WERI-Rb-1 (cell line): ENCODE data around the gene STAB2.

Experiments used
- DNase-seq: peaks from one replicate; pipeline ENCODE4 v3.0.0-alpha.2; 2020
- H3K27ac ChIP-seq: fragments of 250-450 bp; sonication (Bioruptor Pico); 2 replicates; pipeline ENCODE4 v1.5.1; 2020; ENCODE audit warnings: mild to moderate bottlenecking, moderate library complexity
- H3K27me3 ChIP-seq: fragments of 250-450 bp; sonication (Bioruptor Pico); 2 replicates; pipeline ENCODE4 v1.5.1; 2021; ENCODE audit warnings: mild to moderate bottlenecking, low read depth, moderate library complexity; ENCODE audit not compliant: insufficient read depth, severe bottlenecking
- H3K36me3 ChIP-seq: fragments of 250-450 bp; sonication (Bioruptor Pico); 2 replicates; pipeline ENCODE4 v1.5.1; 2020; ENCODE audit warnings: mild to moderate bottlenecking, moderate library complexity
- H3K4me3 ChIP-seq: 2 replicates; pipeline ENCODE4 v1.5.1; 2011; ENCODE audit warnings: low read depth, mild to moderate bottlenecking, control low read depth, low read length
- H3K9me3 ChIP-seq: fragments of 250-450 bp; sonication (Bioruptor Pico); 2 replicates; pipeline ENCODE4 v1.5.1; 2021; ENCODE audit warnings: mild to moderate bottlenecking, moderate library complexity; ENCODE audit not compliant: severe bottlenecking
- TF ChIP-seq, protein P1 (sequence below): IDR thresholded peaks from 2 replicates; pipeline ENCODE4 v1.5.1; 2011; ENCODE audit warnings: low read depth, mild to moderate bottlenecking, control low read depth, inconsistent platforms, low read length

Gene STAB2

GRCh38 chr12:103547929-103548328 lies 39.1 kb upstream of the STAB2 start:
- H3K36me3 ChIP-seq: no peaks in the 10 kb centered on the region
- peak; percentile 51 for DNase-seq
- H3K9me3 ChIP-seq: peaks cover 5% of the 10 kb centered on the region
- no peak overlapping the region for H3K4me3 ChIP-seq
- H3K27ac ChIP-seq: no peak overlapping the region
- H3K27me3 ChIP-seq: no peaks in the 10 kb centered on the region
- TF ChIP-seq, protein P1, sequence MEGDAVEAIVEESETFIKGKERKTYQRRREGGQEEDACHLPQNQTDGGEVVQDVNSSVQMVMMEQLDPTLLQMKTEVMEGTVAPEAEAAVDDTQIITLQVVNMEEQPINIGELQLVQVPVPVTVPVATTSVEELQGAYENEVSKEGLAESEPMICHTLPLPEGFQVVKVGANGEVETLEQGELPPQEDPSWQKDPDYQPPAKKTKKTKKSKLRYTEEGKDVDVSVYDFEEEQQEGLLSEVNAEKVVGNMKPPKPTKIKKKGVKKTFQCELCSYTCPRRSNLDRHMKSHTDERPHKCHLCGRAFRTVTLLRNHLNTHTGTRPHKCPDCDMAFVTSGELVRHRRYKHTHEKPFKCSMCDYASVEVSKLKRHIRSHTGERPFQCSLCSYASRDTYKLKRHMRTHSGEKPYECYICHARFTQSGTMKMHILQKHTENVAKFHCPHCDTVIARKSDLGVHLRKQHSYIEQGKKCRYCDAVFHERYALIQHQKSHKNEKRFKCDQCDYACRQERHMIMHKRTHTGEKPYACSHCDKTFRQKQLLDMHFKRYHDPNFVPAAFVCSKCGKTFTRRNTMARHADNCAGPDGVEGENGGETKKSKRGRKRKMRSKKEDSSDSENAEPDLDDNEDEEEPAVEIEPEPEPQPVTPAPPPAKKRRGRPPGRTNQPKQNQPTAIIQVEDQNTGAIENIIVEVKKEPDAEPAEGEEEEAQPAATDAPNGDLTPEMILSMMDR: peak; percentile 42; the same call in 1 of the 2 replicates

- Histone ChIP-seq H3K27ac (no peak overlapping the region), H3K27me3 (no peaks in the 10 kb centered on the region), H3K9me3 (peaks cover 5% of the 10 kb centered on the region), H3K36me3 (no peaks in the 10 kb centered on the region), H3K4me3 (no peak overlapping the region)
- TF ChIP-seq, protein P1: peak; percentile 71
- DNase-seq: peak; percentile 73
These were observed 38.2 kb upstream of the STAB2 start for GRCh38 chr12:103548622-103549601.

DNA sequence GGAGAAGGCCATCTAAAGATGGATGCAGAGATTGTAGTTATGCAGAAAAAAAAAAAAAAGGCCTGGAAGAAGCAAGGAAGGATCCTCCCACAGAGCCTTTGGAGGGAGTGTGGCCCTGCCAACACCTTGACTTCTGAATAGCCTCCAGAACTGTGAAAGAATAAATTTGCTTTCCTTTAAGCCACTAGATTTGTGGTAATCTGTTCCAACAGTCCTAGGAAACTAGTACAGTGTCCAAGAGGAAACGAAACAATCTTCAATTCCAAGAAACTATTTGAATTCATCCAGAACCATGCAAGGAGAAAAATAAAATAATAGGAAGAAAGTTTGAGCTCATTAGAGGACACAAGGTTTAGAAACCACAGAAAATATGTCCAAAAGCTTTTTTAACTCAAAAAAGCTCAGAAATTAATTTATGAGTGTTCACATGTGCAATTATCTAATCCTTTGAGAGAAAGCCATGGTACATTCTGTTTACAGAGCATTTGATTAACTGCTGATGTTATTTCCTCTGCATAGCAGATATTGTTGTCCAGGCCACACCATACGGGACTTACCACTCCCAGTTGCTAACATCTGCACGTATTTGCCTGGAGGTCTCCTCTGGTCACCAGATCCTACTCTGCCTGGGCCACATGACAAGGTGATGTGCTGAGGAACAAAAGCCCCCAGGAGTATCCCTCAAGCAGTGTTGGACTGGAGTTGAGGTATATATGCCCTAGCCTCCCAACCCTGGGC lies 30.0 kb upstream of the STAB2 start:
- Histone ChIP-seq H3K27ac (no peak overlapping the region), H3K36me3 (no peaks in the 10 kb centered on the region), H3K27me3 (no peaks in the 10 kb centered on the region), H3K4me3 (no peak overlapping the region), H3K9me3 (no peaks in the 10 kb centered on the region)
- TF ChIP-seq, protein P1: no peak
- no peak for DNase-seq

DNA sequence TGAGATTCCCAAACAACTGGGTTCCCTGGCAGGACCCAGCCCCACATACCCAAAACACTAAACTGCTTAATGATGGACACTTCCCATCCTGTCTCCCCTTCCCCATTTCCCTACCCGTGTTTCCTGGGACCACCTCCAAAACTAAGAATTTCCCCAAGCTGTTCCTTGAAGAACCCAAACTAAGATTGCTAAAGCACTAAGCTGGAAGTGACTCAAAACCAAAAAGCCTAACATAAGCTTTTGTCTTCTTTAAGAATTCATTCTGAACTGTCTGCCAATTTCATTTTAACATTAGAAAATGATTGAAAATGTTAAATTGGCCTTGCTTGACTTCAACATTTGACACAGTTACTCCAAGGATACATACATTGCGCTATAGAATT lies 29.5 kb upstream of the STAB2 start:
- Histone ChIP-seq H3K36me3 (no peaks in the 10 kb centered on the region), H3K27me3 (no peaks in the 10 kb centered on the region), H3K9me3 (no peaks in the 10 kb centered on the region), H3K27ac (no peak overlapping the region), H3K4me3 (no peak overlapping the region)
- TF ChIP-seq, protein P1: no peak
- no peak for DNase-seq

- Histone ChIP-seq H3K27me3 (no peaks in the 10 kb centered on the region), H3K4me3 (no peak overlapping the region), H3K36me3 (no peaks in the 10 kb centered on the region), H3K9me3 (peaks cover 4% of the 10 kb centered on the region), H3K27ac (no peak overlapping the region)
- no peak for DNase-seq
- TF ChIP-seq, protein P1: no peak
These were observed 28.2 kb upstream of the STAB2 start for GRCh38 chr12:103558879-103559278.
